ENCODE results near the gene BCDIN3D. TPM values are rescaled to one million over a fixed set of nuclear protein-coding genes. Genes with fewer than 3 reads are reported as not detected.
"Not testable (repeated sequence)": the region's sequence is repeated elsewhere in the genome, so short reads cannot be mapped to it uniquely, and the experiment has no call there.

The BCDIN3D gene
- total and polyA plus RNA-seq, 5 donors = 2.2 to 3.6 (median 3.1) TPM

- intact Hi-C loops (cut with DNase I) = no loop called here
- 60% methylated on average over 16 of the region's 16 CpGs for WGBS
- DNase-seq = peak in 1 of 3 donors; percentile 33
- no peaks in the 10 kb centered on the region for H3K4me1 ChIP-seq (ENCODE audit: control insufficient read depth, insufficient read depth, low read length)
- no peak overlapping the region for H3K4me3 ChIP-seq (ENCODE audit: low read length)
- H3K27ac ChIP-seq (ENCODE audit: low read length) = no peak overlapping the region
- H3K27me3 ChIP-seq (ENCODE audit: control insufficient read depth, insufficient read depth) = no peaks in the 10 kb centered on the region
- no peaks in the 10 kb centered on the region for H3K9me3 ChIP-seq (ENCODE audit: control insufficient read depth, low read length)
- no peak for ATAC-seq
These were observed 43.0 kb upstream of the BCDIN3D start for GRCh38 chr12:49885663-49886461.

DNA sequence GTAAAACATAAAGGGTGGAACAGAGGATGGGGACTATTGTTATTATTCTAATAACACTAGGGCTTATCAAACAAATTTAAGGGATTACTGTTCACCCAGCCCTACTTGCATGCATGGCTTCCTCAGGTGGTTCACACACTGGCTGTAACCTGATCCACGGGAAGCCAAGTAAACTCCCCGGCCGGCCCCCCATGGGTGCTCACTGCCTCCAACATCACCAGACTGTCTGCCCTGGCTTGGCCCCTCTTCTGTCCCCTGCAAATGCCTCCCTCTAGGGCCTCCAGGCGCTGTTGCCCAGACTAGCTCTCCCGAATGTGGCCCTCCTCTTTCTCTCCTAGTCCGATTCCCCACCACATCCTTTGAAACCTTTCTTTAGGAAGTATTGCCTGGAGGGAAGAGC, 42.2 kb upstream of the BCDIN3D start:
- no peak for ATAC-seq
- no peaks in the 10 kb centered on the region for H3K9me3 ChIP-seq (ENCODE audit: control insufficient read depth, low read length)
- DNase-seq = peak in 1 of 3 donors; percentile 30
- no peak overlapping the region for H3K27ac ChIP-seq (ENCODE audit: low read length)
- no peak overlapping the region for H3K4me3 ChIP-seq (ENCODE audit: low read length)
- H3K27me3 ChIP-seq (ENCODE audit: control insufficient read depth, insufficient read depth) = no peaks in the 10 kb centered on the region
- H3K4me1 ChIP-seq (ENCODE audit: control insufficient read depth, insufficient read depth, low read length) = no peaks in the 10 kb centered on the region
- WGBS = 58% methylated on average over 6 of the region's 6 CpGs
- intact Hi-C loops (cut with DNase I) = no loop called here

DNA sequence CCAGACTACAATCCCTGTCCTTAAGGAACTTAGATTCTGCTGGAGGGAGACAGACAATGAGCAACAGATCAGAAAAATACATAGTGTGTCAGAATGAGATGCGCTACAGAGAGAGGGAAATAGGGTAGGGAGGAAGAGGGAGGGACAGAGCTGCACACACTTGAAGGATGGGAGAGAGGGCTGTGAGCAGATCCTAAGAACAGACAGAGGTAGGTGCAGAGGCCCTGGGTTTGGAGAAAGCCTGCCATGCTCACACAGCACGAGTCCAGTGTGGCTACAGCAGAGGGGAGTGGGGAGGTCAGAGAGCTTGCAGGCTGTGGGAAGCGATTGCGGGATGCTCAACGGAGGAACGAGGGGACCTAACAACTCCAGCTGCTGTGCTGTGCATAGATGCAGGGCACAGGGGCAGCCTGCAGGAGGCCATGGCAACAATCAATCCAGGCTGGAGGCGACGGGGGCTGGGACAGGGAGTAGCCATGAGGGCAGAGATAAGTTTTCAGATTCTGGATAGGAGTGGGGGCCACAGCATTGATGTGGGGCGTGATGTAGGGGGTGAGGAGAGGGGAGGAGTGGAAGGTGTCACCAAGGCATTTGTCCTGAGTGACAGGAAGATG, 40.1 kb upstream of the BCDIN3D start:
- no peak overlapping the region for H3K4me3 ChIP-seq (ENCODE audit: low read length)
- ATAC-seq (no peak), DNase-seq (peak in 1 of 3 donors; percentile 24)
- intact Hi-C loops (cut with DNase I) = no loop called here
- H3K9me3 ChIP-seq (ENCODE audit: control insufficient read depth, low read length) = no peaks in the 10 kb centered on the region
- no peaks in the 10 kb centered on the region for H3K27me3 ChIP-seq (ENCODE audit: control insufficient read depth, insufficient read depth)
- no peaks in the 10 kb centered on the region for H3K4me1 ChIP-seq (ENCODE audit: control insufficient read depth, insufficient read depth, low read length)
- WGBS = 73% methylated on average over 9 of the region's 9 CpGs
- no peak overlapping the region for H3K27ac ChIP-seq (ENCODE audit: low read length)

- H3K9me3 ChIP-seq (ENCODE audit: control insufficient read depth, low read length) = no peaks in the 10 kb centered on the region
- ATAC-seq (no peak), DNase-seq (no peak)
- intact Hi-C loops (cut with DNase I) = no loop called here
- no peaks in the 10 kb centered on the region for H3K4me1 ChIP-seq (ENCODE audit: control insufficient read depth, insufficient read depth, low read length)
- H3K27me3 ChIP-seq (ENCODE audit: control insufficient read depth, insufficient read depth) = no peaks in the 10 kb centered on the region
- H3K4me3 ChIP-seq (ENCODE audit: low read length) = no peak overlapping the region
- WGBS = 76% methylated on average over 8 of the region's 8 CpGs
- no peak overlapping the region for H3K27ac ChIP-seq (ENCODE audit: low read length)
These were observed 39.4 kb upstream of the BCDIN3D start for GRCh38 chr12:49882248-49882850.

DNA sequence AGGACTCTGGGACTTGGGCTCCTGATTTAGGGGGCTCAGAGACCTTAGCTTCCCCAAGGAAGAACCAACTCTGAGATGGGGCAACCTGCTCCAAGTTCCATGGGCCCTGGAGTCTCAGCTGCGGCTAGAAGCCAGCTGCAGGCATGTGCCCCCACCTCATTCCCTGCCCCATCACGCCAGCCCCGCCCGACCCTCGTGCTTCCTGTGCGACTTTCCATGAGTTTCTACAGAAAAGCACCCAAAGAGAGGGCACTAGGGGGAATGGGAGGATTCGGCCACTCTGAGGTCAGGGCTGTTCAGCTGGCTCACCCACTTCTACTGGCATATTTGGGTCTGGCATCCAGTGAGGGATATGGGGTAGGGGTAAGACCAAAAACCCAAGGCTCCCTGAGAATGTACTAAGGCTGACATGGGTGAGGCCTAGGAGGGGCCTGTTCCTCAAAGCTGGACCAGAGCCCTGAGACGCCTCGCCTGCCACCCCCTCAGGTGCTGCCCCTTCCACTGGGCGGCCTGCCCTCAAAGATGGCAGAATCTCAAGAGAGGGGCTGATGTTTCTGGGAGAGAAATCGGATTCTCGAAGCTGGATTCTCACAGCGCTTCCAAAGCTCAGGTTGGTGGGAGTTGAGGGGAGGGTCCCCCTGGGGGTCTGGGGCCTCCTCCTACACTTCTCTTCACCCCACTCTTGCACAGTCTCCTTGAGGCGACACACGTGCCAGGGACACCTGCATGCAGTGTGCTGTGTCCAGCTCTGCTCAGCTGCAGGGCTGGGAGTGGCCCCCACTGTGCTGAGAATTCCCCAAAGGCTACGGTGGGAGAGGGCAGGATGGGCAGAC, 38.7 kb upstream of the BCDIN3D start:
- no peak overlapping the region for H3K27ac ChIP-seq (ENCODE audit: low read length)
- H3K4me1 ChIP-seq (ENCODE audit: control insufficient read depth, insufficient read depth, low read length) = no peaks in the 10 kb centered on the region
- DNase-seq (peak in 2 of 3 donors; percentile 46), ATAC-seq (peak in 1 of 2 donors; percentile 9)
- no peak overlapping the region for H3K4me3 ChIP-seq (ENCODE audit: low read length)
- intact Hi-C loops (cut with DNase I) = no loop called here
- no peaks in the 10 kb centered on the region for H3K9me3 ChIP-seq (ENCODE audit: control insufficient read depth, low read length)
- 89% methylated on average over 16 of the region's 16 CpGs for WGBS
- no peaks in the 10 kb centered on the region for H3K27me3 ChIP-seq (ENCODE audit: control insufficient read depth, insufficient read depth)

DNA sequence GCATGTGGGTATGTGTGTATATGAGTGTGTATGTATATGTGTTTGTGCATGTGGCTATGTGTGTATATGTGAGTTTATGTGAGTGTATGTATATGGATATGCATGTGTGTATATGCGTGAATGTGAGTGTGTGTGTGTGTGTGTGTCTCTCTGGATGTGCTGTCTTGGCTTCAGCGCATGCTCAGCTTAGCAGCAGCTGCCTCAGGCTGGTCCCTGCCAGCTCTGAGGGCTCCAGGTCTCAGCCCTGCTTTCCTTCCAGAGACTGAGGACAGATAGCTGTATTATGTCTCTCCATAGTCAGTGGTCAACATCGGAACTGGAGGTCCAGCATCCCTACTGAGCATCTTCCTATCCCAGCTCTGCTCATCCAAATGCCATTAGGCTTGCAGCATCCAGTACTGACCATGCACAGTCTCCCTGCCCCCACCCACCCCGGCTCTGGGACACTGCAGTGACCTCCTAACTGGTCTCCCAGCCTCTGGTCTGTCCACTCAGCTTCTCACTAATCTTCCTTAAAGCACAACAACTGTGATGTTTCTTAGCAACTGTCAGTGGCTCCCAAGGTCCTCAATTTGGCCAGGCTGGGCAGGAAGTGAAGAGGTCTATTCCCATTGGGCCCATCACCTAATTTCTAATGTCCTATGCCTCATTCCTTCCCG, 38.0 kb upstream of the BCDIN3D start:
- ATAC-seq (no peak), DNase-seq (peak in 2 of 3 donors; percentile 31 to 48)
- Histone ChIP-seq H3K27me3 (ENCODE audit: control insufficient read depth, insufficient read depth) (no peaks in the 10 kb centered on the region), H3K9me3 (ENCODE audit: control insufficient read depth, low read length) (no peaks in the 10 kb centered on the region), H3K4me3 (ENCODE audit: low read length) (no peak overlapping the region), H3K27ac (ENCODE audit: low read length) (no peak overlapping the region), H3K4me1 (ENCODE audit: control insufficient read depth, insufficient read depth, low read length) (no peaks in the 10 kb centered on the region)
- WGBS = 57% methylated on average over 5 of the region's 5 CpGs
- intact Hi-C loops (cut with DNase I) = no loop called here

GRCh38 chr12:49879065-49879464, 36.2 kb upstream of the BCDIN3D start:
- not testable (repeated sequence) for H3K9me3 ChIP-seq (ENCODE audit: control insufficient read depth, low read length); DNase-seq; ATAC-seq; H3K27me3 ChIP-seq (ENCODE audit: control insufficient read depth, insufficient read depth); H3K4me1 ChIP-seq (ENCODE audit: control insufficient read depth, insufficient read depth, low read length); H3K4me3 ChIP-seq (ENCODE audit: low read length); H3K27ac ChIP-seq (ENCODE audit: low read length)
- WGBS = 93% methylated on average over 2 of the region's 2 CpGs
- intact Hi-C loops (cut with DNase I) = loop anchor here in 1 of 4 donors (10.0 kb wide), 2 partner anchors 76 to 176 kb away; partner anchors contain the start of genes AQP2 and ASIC1

DNA sequence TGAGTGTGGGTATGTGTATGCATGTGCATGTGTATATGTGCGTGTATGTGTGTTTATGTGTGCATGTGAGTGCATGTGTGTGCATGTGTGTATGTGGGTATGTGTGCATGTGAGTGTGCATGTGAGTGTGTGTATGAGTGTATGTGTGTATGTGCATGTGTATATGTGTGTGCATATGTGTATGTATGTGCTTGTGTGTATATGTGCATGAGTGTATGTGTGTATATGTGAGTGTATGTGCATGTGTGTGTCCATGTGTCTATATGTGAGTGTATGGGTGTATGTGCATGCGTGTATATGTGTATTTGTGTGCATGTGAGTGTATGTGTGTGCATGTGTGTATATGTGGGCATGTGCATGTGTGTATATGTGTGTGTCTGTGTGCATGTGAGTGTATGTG, 35.1 kb upstream of the BCDIN3D start:
- H3K9me3 ChIP-seq (ENCODE audit: control insufficient read depth, low read length) = no peaks in the 10 kb centered on the region
- no peaks in the 10 kb centered on the region for H3K27me3 ChIP-seq (ENCODE audit: control insufficient read depth, insufficient read depth)
- no peaks in the 10 kb centered on the region for H3K4me1 ChIP-seq (ENCODE audit: control insufficient read depth, insufficient read depth, low read length)
- WGBS = 77% methylated on average over 2 of the region's 2 CpGs
- DNase-seq (no peak), ATAC-seq (no peak)
- intact Hi-C loops (cut with DNase I) = loop anchor here in 1 of 4 donors (10.0 kb wide), 2 partner anchors 77 to 177 kb away; partner anchors contain the start of genes AQP2 and ASIC1
- no peak overlapping the region for H3K4me3 ChIP-seq (ENCODE audit: low read length)
- H3K27ac ChIP-seq (ENCODE audit: low read length) = no peak overlapping the region

GRCh38 chr12:49877066-49877465, 34.2 kb upstream of the BCDIN3D start:
- DNase-seq = peak in 1 of 3 donors; percentile 33
- H3K27me3 ChIP-seq (ENCODE audit: control insufficient read depth, insufficient read depth) = no peaks in the 10 kb centered on the region

GRCh38 chr12:49876070-49876469, 33.2 kb upstream of the BCDIN3D start:
- Histone ChIP-seq H3K4me3 (ENCODE audit: low read length) (no peak overlapping the region), H3K9me3 (ENCODE audit: control insufficient read depth, low read length) (no peaks in the 10 kb centered on the region), H3K27ac (ENCODE audit: low read length) (no peak overlapping the region), H3K27me3 (ENCODE audit: control insufficient read depth, insufficient read depth) (no peaks in the 10 kb centered on the region), H3K4me1 (ENCODE audit: control insufficient read depth, insufficient read depth, low read length) (no peaks in the 10 kb centered on the region)
- ATAC-seq (no peak), DNase-seq (no peak)
- 97% methylated on average over 3 of the region's 3 CpGs for WGBS
- intact Hi-C loops (cut with DNase I) = loop anchor here in 1 of 4 donors (10.0 kb wide), 2 partner anchors 79 to 179 kb away; partner anchors contain the start of genes AQP2 and ASIC1

More at GRCh38 chr12:49877066-49877465, 34.2 kb upstream of the BCDIN3D start:
- no peak overlapping the region for H3K4me3 ChIP-seq (ENCODE audit: low read length)
- no peaks in the 10 kb centered on the region for H3K4me1 ChIP-seq (ENCODE audit: control insufficient read depth, insufficient read depth, low read length)
- no peaks in the 10 kb centered on the region for H3K9me3 ChIP-seq (ENCODE audit: control insufficient read depth, low read length)
- ATAC-seq = no peak
- WGBS = 69% methylated on average over 5 of the region's 5 CpGs
- H3K27ac ChIP-seq (ENCODE audit: low read length) = no peak overlapping the region
- intact Hi-C loops (cut with DNase I) = loop anchor here in 1 of 4 donors (10.0 kb wide), 2 partner anchors 78 to 178 kb away; partner anchors contain the start of genes AQP2 and ASIC1
